GM12864 (cell line): Measurements from ENCODE around the gene GSX1.
A peak's percentile ranks its signal among the peaks of the same experiment; 100 is the strongest.
"Not testable (repeated sequence)": the region's sequence is repeated elsewhere in the genome, so short reads cannot be mapped to it uniquely, and the experiment has no call there.

Experiments used
- DNase-seq: peaks from one replicate; pipeline ENCODE4 v3.0.0-alpha.2; 2011; ENCODE audit warnings: low read depth
- H3K4me3 ChIP-seq: 2 replicates; pipeline ENCODE4 v1.5.1; 2011; ENCODE audit warnings: mild to moderate bottlenecking, low read depth, low read length, control low read depth
- CTCF ChIP-seq: IDR thresholded peaks from 2 replicates; pipeline ENCODE4 v1.5.1; 2011; ENCODE audit warnings: low read depth, mild to moderate bottlenecking, moderate library complexity, low read length, control low read depth, inconsistent platforms; ENCODE audit errors: missing control alignments

GSX1 gene

GRCh38 chr13:27792393-27793218 is at the start of gene GSX1:
TSS of gene GSX1 (plus strand) at chr13:27792483. CDS start at chr13:27792691, 208 bp downstream.
- no peak for TF ChIP-seq CTCF
- no peak for DNase-seq
- no peak within 1 kb of the TSS; the same call in 1 of the 2 replicates for H3K4me3 ChIP-seq

- no peak for DNase-seq
- no peak for TF ChIP-seq CTCF
- H3K4me3 ChIP-seq: no peak overlapping the region
Measured at GRCh38 chr13:27744801-27745200, 47.5 kb upstream of the GSX1 start.

GRCh38 chr13:27745301-27745700 is 47.0 kb upstream of the GSX1 start:
- H3K4me3 ChIP-seq: no peak overlapping the region
- no peak for TF ChIP-seq CTCF
- no peak for DNase-seq

- DNase-seq, H3K4me3 ChIP-seq: not testable (repeated sequence)
Measured at GRCh38 chr13:27748143-27748542, 44.1 kb upstream of the GSX1 start.

GRCh38 chr13:27751953-27752532 is 40.2 kb upstream of the GSX1 start:
- no peak for TF ChIP-seq CTCF
- no peak overlapping the region for H3K4me3 ChIP-seq
- no peak for DNase-seq

GRCh38 chr13:27765650-27766049 is 26.6 kb upstream of the GSX1 start:
- DNase-seq: no peak
- TF ChIP-seq CTCF: no peak
- no peak overlapping the region for H3K4me3 ChIP-seq

- H3K4me3 ChIP-seq: no peak overlapping the region
- peak; percentile 84 for TF ChIP-seq CTCF
- peak; percentile 18 for DNase-seq
Measured at GRCh38 chr13:27770809-27771208, 21.5 kb upstream of the GSX1 start.
